Caco-2 (cell line): ENCODE measurements around the gene METTL25. TPM values are rescaled to one million over a fixed set of nuclear protein-coding genes. Genes with fewer than 3 reads are reported as not detected.

Experiments
- Bru-seq: library from RNA; stranded (reverse); fragments of 400-500 nt; gene quantifications from one replicate; lab custom pipeline; 2021; lab: Mats Ljungman, UMichigan
- BruChase-seq, 2 experiments: library from RNA; stranded (reverse); fragments of 400-500 nt; gene quantifications; one replicate each; lab custom pipeline; 2021; lab: Mats Ljungman, UMichigan
- BruUV-seq: library from RNA; stranded (reverse); fragments of 400-500 nt; replicated peaks from 2 replicates; lab custom pipeline; 2021; lab: Mats Ljungman, UMichigan
- CTCF ChIA-PET: fragments of 300-600 bp; sonication (Branson Sonifier 250); formaldehyde crosslinking; loops from one replicate; lab custom pipeline; 2022; ENCODE audit warnings: antibody characterized with exemption; lab: Charles Lee
- POLR2A ChIA-PET: fragments of 300-600 bp; sonication (Branson Sonifier 250); formaldehyde crosslinking; loops from one replicate; lab custom pipeline; 2022; ENCODE audit warnings: antibody characterized with exemption; lab: Charles Lee
- DNase-seq, 2 experiments: peaks; one replicate each; pipeline versions ENCODE4 v3.0.0 to v3.0.0-alpha.2; 2020 to 2022
- H3K27me3 ChIP-seq: replicated peaks from 2 replicates; pipeline ENCODE4 v1.6.0; 2011; ENCODE audit warnings: low read length; ENCODE audit not compliant: control insufficient read depth, insufficient read depth
- H3K36me3 ChIP-seq: 2 replicates; pipeline ENCODE4 v1.5.1; 2011; ENCODE audit warnings: low read length; ENCODE audit not compliant: control insufficient read depth, insufficient read depth
- H3K4me1 ChIP-seq: fragments of 250-450 bp; sonication (Bioruptor Pico); 2 replicates; pipeline ENCODE4 v1.5.1; 2020; ENCODE audit warnings: mild to moderate bottlenecking
- H3K4me3 ChIP-seq: 2 replicates; pipeline ENCODE4 v1.5.1; 2011; ENCODE audit warnings: low read depth, mild to moderate bottlenecking, control low read depth, low read length
- H3K9me3 ChIP-seq: fragments of 250-450 bp; sonication (Bioruptor Pico); 2 replicates; pipeline ENCODE4 v1.5.1; 2020; ENCODE audit warnings: mild to moderate bottlenecking, moderate library complexity
- H3K27ac Mint-ChIP-seq: one replicate; pipeline ENCODE4 v1.8.0; 2022; ENCODE audit warnings: mixed read lengths; ENCODE audit not compliant: unreplicated experiment
- H3K27me3 Mint-ChIP-seq: one replicate; pipeline ENCODE4 v1.8.0; 2022; ENCODE audit warnings: mixed read lengths; ENCODE audit not compliant: insufficient read depth, unreplicated experiment
- H3K36me3 Mint-ChIP-seq: one replicate; pipeline ENCODE4 v1.8.0; 2022; ENCODE audit warnings: mild to moderate bottlenecking, mixed read lengths; ENCODE audit not compliant: insufficient read depth, unreplicated experiment
- H3K4me1 Mint-ChIP-seq: one replicate; pipeline ENCODE4 v1.8.0; 2022; ENCODE audit warnings: low read depth, mixed read lengths; ENCODE audit not compliant: unreplicated experiment
- H3K4me3 Mint-ChIP-seq: one replicate; pipeline ENCODE4 v1.8.0; 2022; ENCODE audit warnings: mild to moderate bottlenecking, moderate library complexity, mixed read lengths; ENCODE audit not compliant: unreplicated experiment
- H3K9me3 Mint-ChIP-seq: one replicate; pipeline ENCODE4 v1.8.0; 2022; ENCODE audit warnings: mixed read lengths; ENCODE audit not compliant: unreplicated experiment
- intact Hi-C: fragments of 100-400 bp; cut with micrococcal nuclease; formaldehyde crosslinking; loops from one replicate; pipeline ENCODE4 v1.10.0; 2022; ENCODE audit not compliant: unreplicated experiment
- long read RNA-seq: library from polyadenylated mRNA; stranded (forward); transcript quantifications from one replicate; pipeline ENCODE4 v2.0.0, GENCODE V29; 2022
- total RNA-seq: library from RNA; stranded (reverse); gene quantifications from 2 replicates; pipeline ENCODE4 v1.2.3, GENCODE V29; 2022
- TF ChIP-seq, protein P1 (sequence below), 2 experiments: fragments of 200-600 bp in 1 of 2; IDR thresholded peaks; 1 replicate in 1 of 2; 2 replicates in 1 of 2; pipeline versions ENCODE4 v1.5.1 to v1.8.0; 2011 to 2022; ENCODE audit warnings: antibody characterized with exemption in 1 of 2, control low read depth in 1 of 2, inconsistent platforms in 1 of 2, low read depth in 1 of 2, low read length in 1 of 2, mild to moderate bottlenecking in 1 of 2, moderate library complexity in 1 of 2; ENCODE audit not compliant: insufficient read depth in 1 of 2, severe bottlenecking in 1 of 2, unreplicated experiment in 1 of 2

Gene METTL25, protein sequence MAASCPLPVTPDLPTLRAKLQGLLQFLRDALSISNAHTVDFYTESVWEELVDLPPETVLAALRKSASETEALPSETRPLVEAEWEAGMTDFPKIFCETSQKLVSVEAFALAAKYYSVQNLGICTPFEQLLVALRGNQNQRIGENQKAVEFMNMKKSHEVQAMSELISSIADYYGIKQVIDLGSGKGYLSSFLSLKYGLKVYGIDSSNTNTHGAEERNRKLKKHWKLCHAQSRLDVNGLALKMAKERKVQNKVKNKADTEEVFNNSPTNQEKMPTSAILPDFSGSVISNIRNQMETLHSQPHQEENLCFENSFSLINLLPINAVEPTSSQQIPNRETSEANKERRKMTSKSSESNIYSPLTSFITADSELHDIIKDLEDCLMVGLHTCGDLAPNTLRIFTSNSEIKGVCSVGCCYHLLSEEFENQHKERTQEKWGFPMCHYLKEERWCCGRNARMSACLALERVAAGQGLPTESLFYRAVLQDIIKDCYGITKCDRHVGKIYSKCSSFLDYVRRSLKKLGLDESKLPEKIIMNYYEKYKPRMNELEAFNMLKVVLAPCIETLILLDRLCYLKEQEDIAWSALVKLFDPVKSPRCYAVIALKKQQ
- total RNA-seq (8.0 and 8.4 TPM in 2 replicates), Bru-seq, nascent RNA (percentile 63 among the genes with signal in this experiment), BruChase-seq, experiment 1, labeled RNA remaining after a 2-hour chase (percentile 62 among the genes with signal in this experiment), BruChase-seq, experiment 2, labeled RNA remaining after a 6-hour chase (percentile 48 among the genes with signal in this experiment)
- long read RNA-seq, partial matches to known transcripts, result 1 of 3 reads
- long read RNA-seq, other reads (novel, unspliced or antisense), result 1 of 3 reads

DNA sequence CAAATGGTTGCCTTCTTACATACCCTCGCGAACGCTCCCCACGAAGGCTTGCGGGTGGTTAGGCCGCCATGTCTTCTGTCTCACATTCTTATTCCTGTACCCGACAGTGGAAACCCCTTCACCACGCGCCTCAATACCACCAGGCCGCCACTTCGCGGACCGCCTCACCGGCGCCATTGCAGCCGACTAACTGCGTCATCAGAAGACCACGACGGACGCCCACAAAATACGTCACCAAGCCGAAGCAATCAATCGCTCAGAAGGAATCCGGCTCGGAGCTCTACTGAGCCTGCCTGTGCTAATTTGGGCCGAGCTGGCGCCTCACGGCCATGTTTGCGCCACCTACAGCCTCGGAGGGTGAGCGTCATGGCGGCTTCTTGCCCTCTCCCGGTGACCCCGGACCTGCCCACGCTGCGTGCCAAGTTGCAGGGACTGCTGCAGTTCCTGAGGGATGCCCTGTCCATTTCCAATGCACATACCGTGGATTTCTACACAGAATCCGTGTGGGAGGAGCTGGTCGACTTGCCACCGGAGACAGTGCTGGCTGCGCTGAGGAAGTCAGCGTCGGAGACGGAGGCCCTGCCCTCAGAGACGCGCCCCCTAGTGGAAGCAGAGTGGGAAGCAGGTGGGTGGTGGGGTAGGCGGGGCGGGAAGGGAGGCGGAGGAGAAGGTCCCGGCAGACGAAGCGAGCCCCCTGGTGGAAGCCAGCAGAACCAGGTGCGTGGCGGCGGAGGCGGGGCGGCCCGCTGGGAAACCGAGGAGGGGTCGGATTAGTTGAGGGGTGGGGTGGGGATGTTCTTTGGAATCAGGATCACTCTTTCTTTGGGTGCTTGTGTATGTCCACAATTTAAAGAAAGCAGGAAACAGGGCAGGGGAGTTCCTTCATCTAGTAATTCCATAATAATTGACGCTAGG lies at the start of gene METTL25, which contains the start of gene CCDC59:
Gene METTL25, plus strand, starts transcription at position 330 of the 915 bp plus-strand sequence. Its CDS starts 37 bp downstream, at position 367.
Gene CCDC59, minus strand, starts transcription at position 188 of the 915 bp plus-strand sequence. Its CDS starts 11 bp downstream, at position 177.
- H3K4me1 ChIP-seq, result no peaks in the 10 kb centered on the region; the same call in 1 of the 2 replicates
- Mint-ChIP-seq H3K36me3 (peaks cover 35% of the 10 kb centered on the region), H3K4me3 (peak within 1 kb of the TSS; percentile 99), H3K27me3 (no peaks in the 10 kb centered on the region), H3K27ac (peak within 1 kb of the TSS; percentile 100), H3K4me1 (peaks cover 6% of the 10 kb centered on the region), H3K9me3 (no peaks in the 10 kb centered on the region)
- DNase-seq, result peak; percentile 95 to 96
- TF ChIP-seq, protein P1, sequence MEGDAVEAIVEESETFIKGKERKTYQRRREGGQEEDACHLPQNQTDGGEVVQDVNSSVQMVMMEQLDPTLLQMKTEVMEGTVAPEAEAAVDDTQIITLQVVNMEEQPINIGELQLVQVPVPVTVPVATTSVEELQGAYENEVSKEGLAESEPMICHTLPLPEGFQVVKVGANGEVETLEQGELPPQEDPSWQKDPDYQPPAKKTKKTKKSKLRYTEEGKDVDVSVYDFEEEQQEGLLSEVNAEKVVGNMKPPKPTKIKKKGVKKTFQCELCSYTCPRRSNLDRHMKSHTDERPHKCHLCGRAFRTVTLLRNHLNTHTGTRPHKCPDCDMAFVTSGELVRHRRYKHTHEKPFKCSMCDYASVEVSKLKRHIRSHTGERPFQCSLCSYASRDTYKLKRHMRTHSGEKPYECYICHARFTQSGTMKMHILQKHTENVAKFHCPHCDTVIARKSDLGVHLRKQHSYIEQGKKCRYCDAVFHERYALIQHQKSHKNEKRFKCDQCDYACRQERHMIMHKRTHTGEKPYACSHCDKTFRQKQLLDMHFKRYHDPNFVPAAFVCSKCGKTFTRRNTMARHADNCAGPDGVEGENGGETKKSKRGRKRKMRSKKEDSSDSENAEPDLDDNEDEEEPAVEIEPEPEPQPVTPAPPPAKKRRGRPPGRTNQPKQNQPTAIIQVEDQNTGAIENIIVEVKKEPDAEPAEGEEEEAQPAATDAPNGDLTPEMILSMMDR (IDR thresholded peaks at IDR 0.05; ENCODE audit: insufficient read depth in 1 of 2, low read depth in 1 of 2, low read length in 1 of 2, severe bottlenecking in 1 of 2, unreplicated experiment in 1 of 2), result peak; percentile 96 to 97
- no peaks in the 10 kb centered on the region for H3K27me3 ChIP-seq
- intact Hi-C loops, result loop anchor here (1.0 kb wide), 1 partner anchor 714 kb away; no protein-coding TSS in a partner anchor
- peak within 1 kb of the TSS; percentile 84 for H3K4me3 ChIP-seq
- H3K9me3 ChIP-seq, result no peaks in the 10 kb centered on the region
- POLR2A ChIA-PET, result interaction anchor here (0.5 to 1.2 kb wide), 4 partner anchors 13 to 368 kb away, joined by 3 to 4 read pairs (median 3); no protein-coding TSS in a partner anchor
- CTCF ChIA-PET, result interaction anchor here (0.7 to 1.0 kb wide), 3 partner anchors 27 to 131 kb away, joined by 3 to 4 read pairs (median 4); no protein-coding TSS in a partner anchor
- no TSS peak for BruUV-seq
- H3K36me3 ChIP-seq, result no peaks in the 10 kb centered on the region

DNA sequence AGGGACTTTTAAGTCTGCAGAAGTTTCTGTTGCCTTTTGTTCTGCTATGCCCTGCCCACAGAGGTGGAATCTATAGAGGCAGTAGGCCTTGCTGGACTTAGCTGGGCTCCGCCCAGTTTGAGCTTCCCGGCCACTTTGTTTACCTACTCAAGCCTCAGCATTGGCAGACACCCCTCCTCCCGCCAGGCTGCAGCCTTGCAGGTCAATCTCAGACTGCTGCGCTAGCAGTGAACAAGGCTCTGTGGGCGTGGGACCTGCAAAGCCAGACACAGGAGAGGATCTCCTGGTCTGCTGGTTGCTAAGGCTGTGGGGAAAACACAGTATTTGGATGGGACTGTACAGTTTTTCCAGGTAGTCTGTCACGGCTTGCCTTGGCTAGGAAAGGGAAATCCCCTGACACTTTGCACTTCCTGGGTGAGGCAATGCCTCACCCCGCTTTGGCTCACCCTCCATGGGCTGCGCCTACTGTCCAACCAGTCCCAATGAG lies 43.9 kb upstream of the METTL25 start:
- DNase-seq, result peak; percentile 63 to 73
- ChIA-PET POLR2A (no interaction called here), CTCF (interaction anchor here (0.6 kb wide), 1 partner anchor 214 kb away, joined by 3 read pairs; no protein-coding TSS in a partner anchor)
- no TSS peak for BruUV-seq
- Mint-ChIP-seq H3K9me3 (no peaks in the 10 kb centered on the region), H3K27ac (peak overlapping the region; percentile 38), H3K36me3 (no peaks in the 10 kb centered on the region), H3K27me3 (no peaks in the 10 kb centered on the region), H3K4me1 (peaks cover 7% of the 10 kb centered on the region), H3K4me3 (peak overlapping the region; percentile 55)
- no peaks in the 10 kb centered on the region for H3K27me3 ChIP-seq
- H3K4me1 ChIP-seq, result peaks cover 4% of the 10 kb centered on the region; the same call in 1 of the 2 replicates
- H3K4me3 ChIP-seq, result 0 out of 2 replicates have a peak overlapping the region, but pooled peaks have one; percentile 18
- intact Hi-C loops, result no loop called here
- TF ChIP-seq, protein P1 (IDR thresholded peaks at IDR 0.05; ENCODE audit: insufficient read depth in 1 of 2, low read depth in 1 of 2, low read length in 1 of 2, severe bottlenecking in 1 of 2, unreplicated experiment in 1 of 2), result no peak
- H3K36me3 ChIP-seq, result no peaks in the 10 kb centered on the region
- no peaks in the 10 kb centered on the region for H3K9me3 ChIP-seq
